NOMO-1 treated with DMSO at 0.1 percent for 48 hours (cell line): ENCODE results near the gene LEKR1.

ENCODE experiments used
- DNase-seq: peaks from one replicate; lab custom pipeline; 2025; ENCODE audit not compliant: unreplicated experiment; lab: John Stamatoyannopoulos, UW

The LEKR1 gene

GRCh38 chr3:157075693-157076420 is 249.7 kb downstream of the LEKR1 start:
- DNase-seq: no peak

- DNase-seq: no peak
Measured at GRCh38 chr3:157077565-157077991, 251.4 kb downstream of the LEKR1 start.

GRCh38 chr3:157078131-157078810 is 252.1 kb downstream of the LEKR1 start:
- no peak for DNase-seq

GRCh38 chr3:157078811-157079185 is 252.6 kb downstream of the LEKR1 start:
- no peak for DNase-seq

- DNase-seq: no peak
Measured at GRCh38 chr3:157079676-157080369, 253.7 kb downstream of the LEKR1 start.

GRCh38 chr3:157081626-157082210 is 255.6 kb downstream of the LEKR1 start:
- no peak for DNase-seq

GRCh38 chr3:157082305-157082982 is 256.3 kb downstream of the LEKR1 start:
- DNase-seq: no peak

GRCh38 chr3:157083824-157084223 is 257.7 kb downstream of the LEKR1 start:
- DNase-seq: no peak

GRCh38 chr3:157086060-157086750 is 260.1 kb downstream of the LEKR1 start:
- no peak for DNase-seq

GRCh38 chr3:157086775-157087174 is 260.6 kb downstream of the LEKR1 start:
- DNase-seq: no peak

- no peak for DNase-seq
Measured at GRCh38 chr3:157087373-157087772, 261.2 kb downstream of the LEKR1 start.

GRCh38 chr3:157087780-157088600 is 261.8 kb downstream of the LEKR1 start:
- no peak for DNase-seq

GRCh38 chr3:157088601-157089454 is 262.7 kb downstream of the LEKR1 start:
- no peak for DNase-seq

- no peak for DNase-seq
Measured at GRCh38 chr3:157089455-157090221, 263.5 kb downstream of the LEKR1 start.

- DNase-seq: no peak
Measured at GRCh38 chr3:157091083-157091833, 265.1 kb downstream of the LEKR1 start.

- DNase-seq: no peak
Measured at GRCh38 chr3:157092230-157092629, 266.1 kb downstream of the LEKR1 start.

GRCh38 chr3:157093096-157093495 is 266.9 kb downstream of the LEKR1 start:
- no peak for DNase-seq
